GM12892 (cell line): ENCODE results near the gene GRIA4.

Experiments used
- POLR2A ChIP-seq: IDR thresholded peaks from 2 replicates; pipeline ENCODE4 v1.6.1; 2011; ENCODE audit warnings: low read depth, low read length, control low read depth
- TAF1 ChIP-seq: IDR thresholded peaks from 2 replicates; pipeline ENCODE4 v1.6.1; 2011; ENCODE audit warnings: low read depth, mild to moderate bottlenecking, control low read depth, low read length, borderline replicate concordance

- TF ChIP-seq POLR2A (no peak), TAF1 (no peak)
These were observed 333.0 kb downstream of the GRIA4 start for GRCh38 chr11:105942921-105943320.
